K562 (cell line): Measurements from ENCODE around the gene WDR81. TPM values are rescaled to one million over a fixed set of nuclear protein-coding genes. Genes with fewer than 3 reads are reported as not detected.

Source experiments
- ATF2 ChIP-seq: sonication (generic); formaldehyde crosslinking; IDR thresholded peaks from 2 replicates; pipeline ENCODE4 v1.8.1; 2022; ENCODE audit warnings: missing genetic modification reagents
- ATF4 ChIP-seq: fragments of 450-650 bp; formaldehyde crosslinking; IDR thresholded peaks from 2 replicates; pipeline ENCODE4 v1.4.0; 2022; ENCODE audit warnings: mild to moderate bottlenecking, moderate library complexity
- BRF2 ChIP-seq: IDR thresholded peaks from 3 replicates; pipeline ENCODE4 v1.6.1; 2011; ENCODE audit warnings: borderline replicate concordance, mild to moderate bottlenecking; ENCODE audit not compliant: insufficient read length, insufficient read depth
- HDAC3 ChIP-seq: fragments of 450-650 bp; IDR thresholded peaks from 2 replicates; pipeline ENCODE4 v1.6.1; 2018; ENCODE audit warnings: borderline replicate concordance, mild to moderate bottlenecking, moderate library complexity; ENCODE audit not compliant: partially characterized antibody
- HMGXB4 ChIP-seq: sonication (generic); formaldehyde crosslinking; IDR thresholded peaks from 2 replicates; pipeline ENCODE4 v1.8.1; 2023; ENCODE audit warnings: mild to moderate bottlenecking, missing genetic modification reagents
- KDM5B ChIP-seq: fragments of 200-600 bp; sonication (generic); IDR thresholded peaks from 2 replicates; pipeline ENCODE4 v1.6.1; 2012; ENCODE audit warnings: low read depth, mild to moderate bottlenecking, moderate library complexity, low read length, control low read depth, inconsistent platforms; ENCODE audit not compliant: insufficient replicate concordance
- PML ChIP-seq: IDR thresholded peaks from 2 replicates; pipeline ENCODE4 v1.6.1; 2012; ENCODE audit warnings: low read length, inconsistent platforms
- PRMT5 ChIP-seq: sonication (generic); formaldehyde crosslinking; IDR thresholded peaks from 2 replicates; pipeline ENCODE4 v1.5.0; 2020; ENCODE audit warnings: missing genetic modification reagents
- SMARCE1 ChIP-seq: fragments of 450-650 bp; IDR thresholded peaks from 2 replicates; pipeline ENCODE4 v1.7.1; 2016; ENCODE audit warnings: mild to moderate bottlenecking
- SREBF2 ChIP-seq: sonication (generic); formaldehyde crosslinking; IDR thresholded peaks from 2 replicates; pipeline ENCODE4 v1.4.0; 2020; ENCODE audit warnings: mild to moderate bottlenecking, missing genetic modification reagents
- THAP12 ChIP-seq: fragments of 250-450 bp; sonication (Bioruptor Pico); IDR thresholded peaks from 2 replicates; pipeline ENCODE4 v1.9.0; 2021; ENCODE audit warnings: mild to moderate bottlenecking, inconsistent platforms
- XRCC4 ChIP-seq: IDR thresholded peaks from one replicate; pipeline ENCODE4 v1.6.1; 2011; ENCODE audit not compliant: insufficient read depth, insufficient read length; ENCODE audit errors: extremely low read depth
- ZBTB43 ChIP-seq: sonication (generic); formaldehyde crosslinking; IDR thresholded peaks from 2 replicates; pipeline ENCODE4 v1.8.0; 2023; ENCODE audit warnings: mild to moderate bottlenecking, missing genetic modification reagents
- ZKSCAN1 ChIP-seq: fragments of 150-350 bp; IDR thresholded peaks from 2 replicates; pipeline ENCODE4 v1.6.1; 2016; ENCODE audit warnings: low read depth, low read length
- ZNF512 ChIP-seq: IDR thresholded peaks from 2 replicates; pipeline ENCODE4 v1.6.1; 2016; ENCODE audit warnings: missing genetic modification characterization, missing compliant biosample characterization
- ZNF707 ChIP-seq: fragments of 250-450 bp; sonication (Bioruptor Pico); conservative IDR thresholded peaks from 2 replicates; pipeline ENCODE4 v1.8.0; 2022; ENCODE audit warnings: inconsistent platforms, mild to moderate bottlenecking, moderate library complexity
- polyA plus RNA-seq, 8 experiments: library from polyadenylated mRNA; depleted of rRNA in 4 of 8; stranded (reverse) in 5 of 8; unstranded in 3 of 8; fragments of >200 nt; fragmentation: Nextera tagmentation in 2 of 8; fragmentation: Illumina TruSeq in 1 of 8; extraction: Ambion mirVana in 2 of 8; extraction: Trizol in 1 of 8; gene quantifications; 2 replicates each; pipeline versions ENCODE4 v1.2.1 to v1.2.3, GENCODE V29; 2011 to 2014; ENCODE audit warnings: inconsistent platforms in 1 of 8, missing spikeins in 1 of 8
- total RNA-seq, 7 experiments: library from RNA; depleted of rRNA in 6 of 7; stranded (reverse); fragments of >200 nt in 6 of 7; fragmentation: Illumina TruSeq in 2 of 7; extraction: Trizol in 2 of 7; gene quantifications; 2 replicates each; pipeline versions ENCODE4 v1.2.1 to v1.2.3, GENCODE V29; 2011 to 2021; ENCODE audit warnings: low replicate concordance in 1 of 7

WDR81 gene
- total and polyA plus RNA-seq, 9 of the 15 experiments (the other 6 are each of a cell fraction or from before 2014, with no cell fraction given): 0.01 to 17.1 (median 3.3) TPM

GRCh38 chr17:1684378-1685189 lies 39.9 kb upstream of the WDR81 start, which contains the start of gene PRPF8 (continued):
- TF ChIP-seq ZNF512 (tag) (no peak), SREBF2 (CRISPR knock-in tag) (no peak), SMARCE1 (no peak), ZKSCAN1 (no peak), KDM5B (peak; percentile 71), XRCC4 (no peak), ZBTB43 (CRISPR knock-in tag) (no peak; the same call in 1 of the 2 replicates), ATF2 (CRISPR knock-in tag) (no peak), ATF4 (CRISPR knock-in tag) (no peak), PML (peak; percentile 69; the same call in 1 of the 2 replicates), ZNF707 (CRISPR knock-in tag) (no peak), PRMT5 (no peak), HDAC3 (no peak), BRF2 (no peak), HMGXB4 (CRISPR knock-in tag) (no peak; the same call in 1 of the 2 replicates), THAP12 (CRISPR knock-in tag) (no peak)
